GM10266 (cell line): ENCODE measurements around the gene PMPCA.

Source experiments
- DNase-seq: peaks from one replicate; pipeline ENCODE4 v3.0.0; 2012; ENCODE audit errors: extremely low spot score
- CTCF ChIP-seq: IDR thresholded peaks from 2 replicates; pipeline ENCODE4 v1.5.1; 2012; ENCODE audit warnings: mild to moderate bottlenecking, low read depth; ENCODE audit not compliant: control insufficient read depth, insufficient read depth; ENCODE audit errors: missing control alignments

The PMPCA gene

GRCh38 chr9:136467766-136468165, 57.3 kb downstream of the PMPCA start:
- DNase-seq: no peak
- no peak for TF ChIP-seq CTCF

- no peak for DNase-seq
- TF ChIP-seq CTCF: no peak
These were observed 59.9 kb downstream of the PMPCA start for GRCh38 chr9:136470356-136470755.

GRCh38 chr9:136470792-136471469, 60.5 kb downstream of the PMPCA start:
- DNase-seq: no peak
- TF ChIP-seq CTCF: no peak

GRCh38 chr9:136471802-136472487, 61.5 kb downstream of the PMPCA start:
- no peak for DNase-seq
- no peak for TF ChIP-seq CTCF

- no peak for DNase-seq
- no peak for TF ChIP-seq CTCF
These were observed 62.3 kb downstream of the PMPCA start for GRCh38 chr9:136472640-136473353.

- no peak for TF ChIP-seq CTCF
- no peak for DNase-seq
These were observed 62.9 kb downstream of the PMPCA start for GRCh38 chr9:136473354-136473721.
